Right lobe of liver (tissue), 6 donors: Measurements from ENCODE around the gene RAB40A. TPM values are rescaled to one million over a fixed set of nuclear protein-coding genes. Genes with fewer than 3 reads are reported as not detected.

ENCODE experiments used
- ATAC-seq, 4 donors: fragments of 200-7000 bp; cut with Tn5 transposase; one replicate each; pipeline ENCODE4 v1.9.1; 2020; ENCODE audit warnings: mild to moderate bottlenecking in 4 of 4, moderate library complexity in 4 of 4
- DNase-seq, 3 donors: peaks; one replicate each; pipeline ENCODE4 v3.0.0-alpha.2; 2020
- H3K27ac ChIP-seq, 3 donors: fragments of 200-600 bp; one replicate each; pipeline ENCODE4 v1.8.0; 2022
- H3K27me3 ChIP-seq, 2 donors: fragments of 200-600 bp; one replicate each; pipeline ENCODE4 v1.8.0; 2022
- H3K36me3 ChIP-seq, 4 donors: fragments of 200-600 bp; sonication (generic) in 1 of 4; one replicate each; pipeline versions ENCODE4 v1.5.1 to v1.8.0; 2017 to 2022; ENCODE audit warnings: control low read depth in 1 of 4
- H3K4me1 ChIP-seq, 4 donors: fragments of 200-600 bp; sonication (generic) in 1 of 4; one replicate each; pipeline versions ENCODE4 v1.5.1 to v1.8.0; 2017 to 2022; ENCODE audit warnings: control low read depth in 1 of 4
- H3K4me3 ChIP-seq, 3 donors: fragments of 200-600 bp; one replicate each; pipeline ENCODE4 v1.8.0; 2022
- H3K9me3 ChIP-seq, 4 donors: fragments of 200-600 bp; sonication (generic) in 1 of 4; one replicate each; pipeline versions ENCODE4 v1.5.1 to v1.8.0; 2017 to 2022; ENCODE audit warnings: control low read depth in 1 of 4
- CTCF ChIP-seq, 4 donors: fragments of 200-600 bp in 3 of 4; fragments of 450-650 bp in 1 of 4; IDR thresholded peaks; one replicate each; pipeline versions ENCODE4 v1.5.1 to v1.8.0; 2016 to 2022; ENCODE audit warnings: antibody characterized with exemption in 4 of 4, mild to moderate bottlenecking in 2 of 4
- POLR2A ChIP-seq: fragments of 450-650 bp; IDR thresholded peaks from one replicate; pipeline ENCODE4 v1.6.1; 2017; ENCODE audit warnings: antibody characterized with exemption, mild to moderate bottlenecking
- WGBS: methylation state at CpG from one replicate; pipeline ENCODE4 v1.1.6; 2018; ENCODE audit warnings: low coverage, low lambda C conversion rate; ENCODE audit not compliant: insufficient coverage; ENCODE audit errors: missing lambda C conversion rate; 5-methylcytosine and 5-hydroxymethylcytosine counted together
- intact Hi-C, 2 donors: fragments of 100-400 bp; cut with DNase I; formaldehyde crosslinking; loops; one replicate each; pipeline versions ENCODE4 v1.11.2 to v1.14.1; 2022
- total RNA-seq, 6 experiments: library from RNA; depleted of rRNA in 2 of 6; stranded (reverse); fragments of >200 nt in 2 of 6; fragmentation: NEBNext Ultra II Directional in 3 of 6; extraction: Animal tissue kit (Norgen Biotek cat#: 25700) in 3 of 6; gene quantifications; one replicate each; pipeline versions ENCODE4 v1.1.0 to v1.2.4, GENCODE V29; 2016 to 2023
- donor health status: DM: no; HTN: yes; CAD: no.
- donor health status: DM: no; HTN: no; CAD: no.
- donor health status: DM: no; HTN: no; CAD: no.
- donor health status: DM: no; HTN: yes; CAD: no.
- donor health status: DM: no; HTN: yes; CAD: no.

Gene RAB40A
- total RNA-seq, 6 experiments from 2014 or later: 0.12 to 0.49 (median 0.24) TPM; not detected in 2

GRCh38 chrX:103531002-103531401 lies 11.7 kb upstream of the RAB40A start:
- TF ChIP-seq POLR2A: no peak
- no peak for TF ChIP-seq CTCF (IDR thresholded peaks at IDR 0.05)
- WGBS: 57% methylated on average over 6 of the region's 6 CpGs

GRCh38 chrX:103530545-103530944 lies 11.3 kb upstream of the RAB40A start:
- no peak for DNase-seq
- no peaks in the 10 kb centered on the region for H3K9me3 ChIP-seq
- H3K27me3 ChIP-seq: no peaks in the 10 kb centered on the region
- ATAC-seq: no peak
- H3K36me3 ChIP-seq: no peaks in the 10 kb centered on the region
- H3K27ac ChIP-seq: no peak overlapping the region
- intact Hi-C loops: loop anchor here in 1 of 2 donors (10.0 kb wide), 1 partner anchor 284 kb away; no protein-coding TSS in a partner anchor
- H3K4me1 ChIP-seq: no peaks in the 10 kb centered on the region
- H3K4me3 ChIP-seq: no peak overlapping the region
- WGBS: 67% methylated on average over 1 of the region's 1 CpG
- TF ChIP-seq POLR2A: no peak
- no peak for TF ChIP-seq CTCF (IDR thresholded peaks at IDR 0.05)

More at GRCh38 chrX:103531002-103531401, 11.7 kb upstream of the RAB40A start:
- no peak for DNase-seq
- H3K4me1 ChIP-seq: no peaks in the 10 kb centered on the region
- H3K27me3 ChIP-seq: no peaks in the 10 kb centered on the region
- H3K27ac ChIP-seq: no peak overlapping the region
- no peaks in the 10 kb centered on the region for H3K9me3 ChIP-seq
- intact Hi-C loops: loop anchor here in 1 of 2 donors (10.0 kb wide), 1 partner anchor 284 kb away; no protein-coding TSS in a partner anchor
- ATAC-seq: no peak
- H3K4me3 ChIP-seq: no peak overlapping the region
- H3K36me3 ChIP-seq: no peaks in the 10 kb centered on the region

GRCh38 chrX:103529550-103529949 lies 10.3 kb upstream of the RAB40A start:
- Histone ChIP-seq H3K27ac (no peak overlapping the region), H3K36me3 (no peaks in the 10 kb centered on the region), H3K4me1 (no peaks in the 10 kb centered on the region), H3K27me3 (no peaks in the 10 kb centered on the region), H3K9me3 (no peaks in the 10 kb centered on the region), H3K4me3 (no peak overlapping the region)
- intact Hi-C loops: no loop called here
- DNase-seq (no peak), ATAC-seq (no peak)
- WGBS: 56% methylated on average over 3 of the region's 3 CpGs
- no peak for TF ChIP-seq CTCF (IDR thresholded peaks at IDR 0.05)

- no peaks in the 10 kb centered on the region for H3K4me1 ChIP-seq
- DNase-seq (no peak), ATAC-seq (no peak)
- no peaks in the 10 kb centered on the region for H3K9me3 ChIP-seq
- H3K27me3 ChIP-seq: no peaks in the 10 kb centered on the region
- whole genome bisulfite sequencing: 54% methylated on average over 2 of the region's 2 CpGs
- TF ChIP-seq POLR2A (no peak), CTCF (IDR thresholded peaks at IDR 0.05) (no peak)
- no peak overlapping the region for H3K4me3 ChIP-seq
- H3K36me3 ChIP-seq: no peaks in the 10 kb centered on the region
- no peak overlapping the region for H3K27ac ChIP-seq
- intact Hi-C loops: no loop called here
These were observed 5.5 kb upstream of the RAB40A start for GRCh38 chrX:103524747-103525146.

- no peaks in the 10 kb centered on the region for H3K9me3 ChIP-seq
- no peak for ATAC-seq
- no peak for DNase-seq
- no peak for TF ChIP-seq POLR2A
- no peak for TF ChIP-seq CTCF (IDR thresholded peaks at IDR 0.05)
- no peaks in the 10 kb centered on the region for H3K4me1 ChIP-seq
- H3K4me3 ChIP-seq: no peak overlapping the region
- H3K36me3 ChIP-seq: no peaks in the 10 kb centered on the region
- no peak overlapping the region for H3K27ac ChIP-seq
- no peaks in the 10 kb centered on the region for H3K27me3 ChIP-seq
- intact Hi-C loops: no loop called here
- WGBS: 52% methylated on average over 2 of the region's 2 CpGs
These were observed 4.3 kb upstream of the RAB40A start for GRCh38 chrX:103523605-103524004.
